EL (cell line): Measurements from ENCODE around the gene AANAT.

Experiments
- DNase-seq: peaks from one replicate; pipeline ENCODE4 v3.0.0-alpha.2; 2016

Gene AANAT

GRCh38 chr17:76442341-76443338 is 24.8 kb upstream of the AANAT start:
- DNase-seq, result peak; percentile 34

DNA sequence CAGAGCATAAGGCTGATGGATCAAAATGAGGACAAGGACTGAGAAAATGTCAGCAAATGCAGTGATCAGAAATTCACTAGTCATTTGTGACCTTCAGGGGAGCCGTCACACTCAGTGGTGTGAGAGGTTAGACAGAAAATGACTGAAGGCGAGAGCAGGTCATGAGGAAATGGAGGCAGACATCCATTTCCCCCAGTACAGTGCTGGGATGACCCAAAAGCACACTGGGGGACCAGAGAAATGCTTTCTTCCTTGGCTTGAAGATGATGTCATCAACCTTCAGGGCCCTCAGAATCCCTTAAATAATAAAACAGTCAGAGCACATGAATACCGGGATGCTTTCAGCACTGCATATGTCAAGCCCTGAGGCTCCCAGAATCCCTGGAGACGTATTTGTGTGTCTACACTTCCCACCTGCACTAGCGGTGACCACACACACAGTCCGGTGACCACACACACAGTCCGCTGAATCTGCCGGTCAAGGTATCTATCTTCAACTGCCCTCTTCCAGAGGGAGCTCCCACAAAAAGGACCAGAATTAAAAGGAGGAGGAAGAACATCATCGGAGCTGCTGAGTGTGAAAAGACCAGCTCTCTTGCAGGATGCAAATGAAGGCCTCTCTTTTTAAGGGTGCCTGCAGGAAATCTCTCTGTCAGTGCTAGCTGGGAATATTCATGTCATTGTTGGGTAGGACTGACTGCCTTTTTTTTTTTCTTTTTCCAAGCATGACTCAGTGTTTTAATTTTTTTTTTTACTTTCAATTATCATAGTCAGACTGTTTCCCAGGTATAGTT is 22.7 kb upstream of the AANAT start:
- peak; percentile 71 for DNase-seq

DNA sequence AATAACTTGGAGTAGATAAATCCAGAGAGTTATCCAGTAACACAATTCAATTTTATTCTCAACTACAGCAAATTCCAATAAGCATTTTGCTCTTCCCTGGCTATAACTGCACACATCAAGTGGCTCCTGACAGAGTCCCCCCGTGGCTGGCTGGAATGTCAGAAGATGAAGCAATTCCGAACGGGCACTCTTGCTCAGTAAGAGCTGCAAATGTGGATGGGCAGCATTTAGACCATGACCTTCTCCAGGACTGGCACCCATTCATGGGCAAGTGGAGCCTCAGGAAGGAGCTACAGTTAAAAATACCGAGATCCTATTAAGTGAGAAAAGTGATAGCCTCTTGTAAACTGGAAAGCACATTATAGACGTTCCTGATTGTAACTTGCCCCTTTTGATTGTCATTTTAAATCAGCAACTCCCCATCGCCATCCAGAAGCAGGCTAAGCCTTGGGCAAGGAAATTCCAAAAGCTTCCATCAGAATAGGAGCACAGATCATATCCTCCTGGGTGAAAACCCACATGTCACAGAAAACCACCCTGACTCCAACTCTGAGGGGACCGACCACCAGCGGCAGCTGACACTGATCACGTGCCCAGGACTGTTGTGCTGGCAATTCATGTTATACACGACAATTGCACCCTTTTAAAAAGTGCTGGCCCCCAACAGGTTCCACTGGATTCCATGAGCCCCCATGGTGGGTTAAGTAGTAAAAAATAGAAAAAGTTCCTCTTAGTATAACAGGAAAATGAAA is 21.5 kb upstream of the AANAT start:
- no peak for DNase-seq

DNA sequence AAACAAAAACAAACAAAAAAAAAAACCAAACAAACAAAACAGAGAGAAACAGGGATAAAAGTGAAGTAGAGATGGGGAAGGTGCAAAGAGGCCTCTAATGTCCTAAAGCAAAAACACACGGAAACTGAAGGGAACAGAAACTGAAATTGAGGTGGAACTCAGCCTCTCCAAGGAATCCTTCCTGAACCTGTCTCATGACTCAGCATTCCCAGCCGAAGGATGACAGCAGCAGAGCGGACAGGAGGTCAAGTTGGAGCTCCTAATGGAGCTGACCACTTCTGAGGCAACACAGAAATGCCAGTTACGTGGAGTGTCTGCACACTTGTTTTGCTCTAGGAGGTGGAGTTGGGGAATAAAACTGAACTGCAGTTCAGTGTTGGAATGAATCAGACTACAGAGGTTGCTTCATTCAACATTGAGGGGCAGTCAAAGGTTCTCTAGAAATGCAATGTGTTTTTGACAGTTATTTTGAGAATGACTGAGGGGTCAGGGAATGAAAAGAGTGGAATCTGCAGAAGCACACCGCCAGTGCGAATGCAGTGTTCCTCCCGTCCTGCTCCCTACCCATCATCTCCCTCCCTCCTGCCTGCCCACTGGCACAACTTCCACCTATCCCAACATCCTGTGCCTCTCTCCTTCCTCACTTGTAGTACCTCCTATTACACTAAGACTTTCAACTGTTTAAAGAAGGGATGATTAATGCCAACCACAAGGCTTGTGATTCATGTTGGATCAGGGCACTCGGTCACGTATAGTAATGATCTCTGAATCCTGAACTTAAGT is 20.8 kb upstream of the AANAT start:
- peak; percentile 90 for DNase-seq

- peak; percentile 24 for DNase-seq
These were observed 19.3 kb upstream of the AANAT start for GRCh38 chr17:76447931-76448652.

GRCh38 chr17:76449126-76449525 is 18.3 kb upstream of the AANAT start:
- DNase-seq, result no peak

DNA sequence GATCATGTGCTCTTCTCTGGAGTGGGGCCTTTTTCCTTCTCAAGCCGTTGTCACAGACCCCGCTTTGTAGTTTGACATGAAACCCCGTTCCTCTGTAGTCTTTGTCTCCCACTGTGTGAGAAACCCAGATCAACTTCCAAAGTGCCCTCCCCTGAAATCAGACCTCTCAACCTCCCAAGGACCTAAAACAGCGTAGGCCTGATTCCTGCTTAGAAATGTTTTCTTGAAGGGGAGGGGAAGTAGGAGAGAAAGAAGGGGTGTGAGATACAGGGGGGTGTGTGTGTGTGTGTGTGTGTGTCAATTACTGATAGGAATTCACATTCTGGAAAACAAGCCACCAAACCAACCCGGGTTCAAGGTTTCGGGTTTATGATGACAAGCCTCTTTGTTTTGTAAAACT is 15.9 kb upstream of the AANAT start:
- DNase-seq, result no peak

DNA sequence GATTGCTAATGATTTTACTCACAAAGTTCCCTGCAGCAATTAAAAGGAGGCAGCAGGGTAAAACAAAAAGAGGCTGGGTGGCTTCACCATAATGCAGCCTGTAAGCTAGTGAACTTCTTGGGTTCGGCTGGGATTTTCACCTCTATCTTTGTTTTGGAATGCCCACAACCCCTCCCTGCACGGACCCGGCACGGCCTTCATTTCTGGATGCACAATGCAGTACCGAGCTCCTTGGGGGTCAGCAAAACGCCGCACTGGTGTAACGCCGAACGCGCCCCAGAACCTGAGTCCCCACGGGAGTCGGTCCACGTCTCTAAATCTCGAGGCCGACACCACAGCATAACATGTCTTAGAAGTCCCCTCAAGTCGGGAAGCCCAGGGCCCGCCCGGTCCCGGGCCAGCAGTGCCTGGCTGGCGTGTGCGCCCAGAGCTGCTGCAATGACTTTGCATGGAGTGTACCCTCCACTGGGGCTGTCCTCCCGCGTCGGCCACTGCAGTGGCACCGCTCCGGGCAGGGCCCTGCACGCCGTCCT is 15.2 kb upstream of the AANAT start:
- peak; percentile 28 for DNase-seq

- DNase-seq, result peak; percentile 86
These were observed 14.6 kb upstream of the AANAT start, which contains the start of gene UBE2O for GRCh38 chr17:76452660-76453430. Gene UBE2O, minus strand, starts transcription at chr17:76453152. Its CDS starts 11 bp downstream, at chr17:76453141.

DNA sequence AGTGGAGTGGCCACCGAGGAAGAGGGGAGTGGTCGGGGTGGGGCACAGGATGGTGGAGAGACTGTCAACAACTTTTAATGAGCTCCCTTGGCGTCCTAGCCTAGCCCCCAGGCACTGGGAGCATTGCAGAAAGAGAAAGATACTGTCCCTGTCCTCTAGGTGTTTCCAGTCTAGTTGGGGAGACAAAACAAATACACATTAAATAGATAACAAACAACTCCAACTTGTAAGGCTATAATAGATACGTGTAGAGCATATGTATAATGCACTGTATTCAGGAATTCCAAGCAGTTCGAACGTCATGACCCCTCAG is 14.0 kb upstream of the AANAT start:
- no peak for DNase-seq

DNA sequence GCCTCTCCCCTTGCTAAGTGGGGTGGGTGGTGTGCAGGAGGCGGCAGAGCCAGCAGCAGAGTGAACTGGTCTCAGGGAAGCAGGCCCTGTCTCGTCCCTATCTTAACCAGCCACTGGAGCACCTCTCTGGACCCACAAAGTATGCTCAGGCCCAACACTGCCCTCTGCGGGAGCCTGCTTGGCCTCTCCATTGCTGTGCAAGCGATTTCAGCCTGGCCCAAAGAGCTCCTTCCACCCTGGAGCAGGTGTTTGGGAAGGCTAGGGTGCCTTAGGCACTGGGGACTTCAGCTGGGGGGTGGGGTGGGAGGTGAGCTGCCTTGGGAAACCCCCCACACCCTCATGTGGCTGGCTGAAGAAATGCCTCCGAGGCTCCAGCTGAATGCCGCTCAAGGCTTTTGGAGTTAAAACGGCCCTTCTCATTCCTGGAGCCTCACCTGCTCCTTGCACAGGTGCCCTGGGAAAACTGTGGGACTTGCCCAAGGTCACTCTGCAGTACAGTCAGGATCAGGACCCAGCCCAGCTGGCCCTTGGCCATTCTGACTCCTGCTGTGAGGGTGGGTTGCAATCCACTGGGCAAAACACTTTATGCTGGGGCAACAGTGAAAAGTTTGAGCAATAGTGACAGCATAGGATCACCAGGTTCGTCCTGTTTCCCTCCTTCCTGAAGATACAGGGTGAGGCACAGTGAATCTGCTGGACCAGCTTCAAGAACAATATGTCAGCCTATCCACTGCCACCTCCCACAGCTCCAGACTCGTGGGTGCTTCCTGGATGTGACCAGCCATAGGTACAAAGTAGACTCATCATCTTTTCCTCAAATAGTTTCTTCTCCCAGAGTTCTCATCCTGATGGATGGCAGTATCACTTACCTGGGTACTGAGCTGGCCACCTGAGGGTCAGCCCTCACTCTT is 8.6 kb upstream of the AANAT start:
- DNase-seq, result peak; percentile 63

- no peak for DNase-seq
These were observed 7.7 kb upstream of the AANAT start for GRCh38 chr17:76459674-76460073.

DNA sequence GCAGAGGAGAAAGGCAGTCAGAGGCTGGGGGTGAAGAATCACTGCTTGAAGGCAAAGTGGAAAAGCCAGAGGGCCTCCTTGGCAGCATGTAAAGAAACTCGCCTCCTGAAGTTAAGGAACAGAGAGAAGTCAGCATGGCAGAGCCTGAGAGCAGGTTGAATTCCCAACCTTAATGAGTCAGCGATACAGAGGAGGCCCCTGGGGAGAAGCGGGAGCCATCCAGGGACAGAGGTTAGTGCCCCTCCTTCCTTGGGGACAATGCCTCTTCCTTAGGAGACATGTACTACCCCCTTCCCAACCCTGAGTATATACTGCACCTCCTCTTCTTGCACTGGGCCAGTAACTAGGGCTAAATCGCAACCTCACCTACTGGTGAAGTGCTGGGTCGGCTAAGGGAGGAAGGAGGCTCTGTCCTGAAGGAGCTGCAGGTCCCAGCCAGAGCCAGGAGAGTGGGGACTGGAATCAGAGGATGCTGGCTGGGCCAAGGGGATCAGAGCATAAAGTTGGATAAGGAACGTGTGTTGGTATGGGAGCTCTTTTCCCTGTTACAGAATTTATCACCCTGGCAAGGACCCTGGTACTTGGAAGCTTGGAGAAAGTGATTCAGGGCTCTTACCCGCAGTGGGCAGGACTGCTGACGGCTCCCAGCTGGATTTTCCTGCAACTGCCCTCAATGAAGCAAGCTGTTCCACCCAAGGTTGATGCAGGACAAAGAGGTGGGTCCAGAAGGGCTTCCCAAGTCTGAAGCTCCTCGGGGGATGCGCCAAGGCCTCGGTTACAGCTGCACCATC is 5.4 kb upstream of the AANAT start:
- DNase-seq, result no peak

- no peak for DNase-seq
These were observed 4.7 kb upstream of the AANAT start for GRCh38 chr17:76462556-76463290.

- no peak for DNase-seq
These were observed 650 bp upstream of the AANAT start for GRCh38 chr17:76466775-76467130.

- no peak for DNase-seq
These were observed 618 bp downstream of the AANAT start for GRCh38 chr17:76467809-76468633.

- no peak for DNase-seq
These were observed 1.2 kb downstream of the AANAT start for GRCh38 chr17:76468634-76469010.
